HG02610 (cell line): ENCODE results near the gene MINPP1.

Experiments used
- ATAC-seq: cut with Tn5 transposase; IDR thresholded peaks from one replicate; pipeline ENCODE4 v1.9.1; 2021; ENCODE audit warnings: mild to moderate bottlenecking, moderate library complexity; ENCODE audit not compliant: unreplicated experiment

MINPP1 gene

GRCh38 chr10:87518937-87519336, 14.2 kb downstream of the MINPP1 start:
- ATAC-seq, result no peak

- peak; percentile 85 for ATAC-seq
Observed at GRCh38 chr10:87519582-87519981, 14.9 kb downstream of the MINPP1 start.

GRCh38 chr10:87523731-87524130, 19.0 kb downstream of the MINPP1 start:
- ATAC-seq, result no peak

DNA sequence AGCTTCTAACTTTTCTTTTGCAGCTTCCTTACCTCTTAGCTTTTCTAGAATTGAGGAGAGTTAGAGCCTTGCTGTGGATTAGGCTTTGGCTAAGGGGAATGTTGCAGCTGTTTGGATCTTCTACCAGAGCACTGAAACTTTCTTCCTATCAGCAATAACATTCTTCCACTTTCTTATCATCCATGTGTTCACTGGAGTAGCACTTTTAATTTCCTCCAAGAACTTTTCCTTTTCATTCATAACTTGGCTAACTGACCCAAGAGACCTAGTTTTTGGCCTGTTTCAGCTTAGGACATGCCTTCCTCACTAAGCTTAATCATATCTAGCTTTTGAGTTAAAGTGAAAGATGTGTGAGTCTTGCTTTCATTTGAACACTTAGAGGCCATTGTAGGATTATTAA, 19.6 kb downstream of the MINPP1 start:
- no peak for ATAC-seq

DNA sequence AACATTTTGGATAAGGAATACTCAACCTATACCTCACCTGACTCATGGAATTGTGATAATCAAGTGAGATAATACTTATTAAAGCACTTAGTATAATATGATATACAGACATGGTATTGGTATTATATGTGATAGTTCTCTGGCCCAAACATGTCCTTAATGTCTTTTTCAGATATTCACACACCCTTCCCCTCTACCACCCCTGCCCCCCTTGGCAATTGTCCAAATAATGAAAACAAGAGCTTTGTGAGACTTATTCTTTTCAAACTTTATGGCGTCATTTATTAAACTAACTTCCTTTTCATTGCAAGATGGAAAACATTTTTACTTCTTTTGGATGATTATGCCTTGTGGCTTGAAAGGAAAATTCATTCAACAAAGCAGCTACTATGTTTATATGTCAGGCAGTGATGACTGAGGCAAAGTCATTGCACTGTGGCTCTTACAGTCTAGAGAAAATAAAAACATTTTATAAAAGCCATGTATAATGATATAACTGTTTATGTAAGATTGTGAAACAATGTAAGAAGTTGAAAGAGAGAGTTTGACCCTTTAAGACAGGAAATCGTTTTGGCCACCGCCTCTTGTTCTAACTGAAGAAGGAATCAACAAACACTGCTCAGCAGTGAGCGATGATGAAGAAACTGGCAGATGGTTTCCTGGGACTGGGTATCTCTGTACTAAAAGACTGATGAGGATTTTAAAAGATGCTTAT, 27.4 kb downstream of the MINPP1 start:
- no peak for ATAC-seq

GRCh38 chr10:87532696-87533095, 28.0 kb downstream of the MINPP1 start:
- no peak for ATAC-seq

GRCh38 chr10:87534173-87534858, 29.6 kb downstream of the MINPP1 start:
- peak; percentile 49 for ATAC-seq

DNA sequence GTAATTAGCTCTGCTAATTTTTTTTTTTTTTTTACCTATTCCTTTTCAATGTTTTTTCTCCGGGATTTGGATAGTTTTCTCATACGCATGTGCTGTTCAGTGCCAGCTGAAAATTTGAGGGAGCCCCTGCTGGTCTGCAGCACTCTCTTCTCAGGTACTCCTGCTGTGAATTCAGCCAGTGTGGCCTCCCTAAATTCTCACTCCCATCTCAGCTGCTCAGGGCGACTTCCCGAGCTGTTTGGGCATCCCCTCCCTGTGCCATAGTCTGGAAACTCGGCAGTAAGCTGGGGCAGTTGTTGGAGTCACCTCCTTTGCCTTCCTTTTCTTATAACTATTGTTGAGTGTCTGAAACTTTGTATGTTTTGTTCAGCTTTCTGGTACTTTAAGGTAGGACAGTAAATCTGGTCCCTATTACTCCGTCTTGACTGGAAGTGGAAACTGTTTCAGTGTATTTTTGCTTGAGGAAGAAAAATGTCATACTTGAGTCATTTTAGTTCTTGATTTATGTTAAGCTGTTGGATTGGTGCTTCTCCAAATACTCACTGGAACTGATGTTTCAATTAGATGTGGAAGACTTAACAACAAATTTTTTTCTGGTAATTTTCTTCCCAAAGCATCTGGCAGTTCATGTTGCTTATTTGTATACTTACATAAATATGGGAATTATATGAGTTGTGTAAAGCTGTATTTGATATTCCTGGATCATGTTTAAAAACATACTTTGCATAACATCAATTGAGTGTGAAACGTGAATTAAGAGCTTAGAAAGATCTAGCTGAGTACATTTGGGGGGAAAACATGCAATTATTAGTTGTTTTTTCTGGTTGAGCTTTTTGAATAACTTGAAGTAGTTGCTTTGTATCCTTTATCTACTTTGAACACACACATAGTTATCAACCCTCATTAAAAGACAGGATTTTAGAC, 33.7 kb downstream of the MINPP1 start:
- ATAC-seq, result no peak

DNA sequence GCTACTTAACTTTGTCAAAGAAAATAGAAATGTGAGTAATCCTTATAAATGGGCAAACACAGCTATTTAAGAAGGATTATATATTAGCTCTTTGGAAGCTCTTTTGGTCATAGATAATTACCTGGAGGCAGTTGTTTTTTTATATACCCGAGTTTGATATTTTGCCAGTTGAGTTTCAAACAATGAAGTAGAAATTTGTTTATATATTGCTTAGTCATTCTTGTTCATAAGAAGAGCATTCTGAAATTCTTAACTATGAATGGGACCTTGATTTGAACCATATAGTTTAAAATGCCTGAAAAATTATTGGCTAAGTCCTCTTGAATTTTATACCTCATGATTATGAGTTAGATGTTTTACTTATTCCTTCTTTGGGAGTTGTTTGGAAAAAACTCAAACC, 36.4 kb downstream of the MINPP1 start:
- no peak for ATAC-seq

DNA sequence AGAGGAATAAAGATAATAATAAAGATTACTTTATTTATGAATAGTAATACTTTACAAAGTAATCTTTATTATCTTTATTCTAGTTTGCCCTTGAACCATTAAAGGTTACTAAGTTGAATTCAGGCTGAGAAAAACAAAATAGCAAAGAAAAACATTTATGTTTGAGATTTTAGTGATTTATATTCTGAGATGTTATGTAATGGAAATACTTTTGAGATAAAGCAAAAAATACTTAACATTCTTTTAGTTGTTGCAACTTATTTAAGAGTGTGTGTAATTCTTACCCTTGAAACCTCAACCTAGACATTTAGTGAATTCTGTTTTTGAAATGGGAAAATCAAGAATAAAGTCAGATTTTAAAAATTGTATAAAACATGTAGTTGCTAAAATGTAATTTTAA, 40.0 kb downstream of the MINPP1 start:
- no peak for ATAC-seq

- ATAC-seq, result no peak
Observed at GRCh38 chr10:87545783-87546182, 41.1 kb downstream of the MINPP1 start.

DNA sequence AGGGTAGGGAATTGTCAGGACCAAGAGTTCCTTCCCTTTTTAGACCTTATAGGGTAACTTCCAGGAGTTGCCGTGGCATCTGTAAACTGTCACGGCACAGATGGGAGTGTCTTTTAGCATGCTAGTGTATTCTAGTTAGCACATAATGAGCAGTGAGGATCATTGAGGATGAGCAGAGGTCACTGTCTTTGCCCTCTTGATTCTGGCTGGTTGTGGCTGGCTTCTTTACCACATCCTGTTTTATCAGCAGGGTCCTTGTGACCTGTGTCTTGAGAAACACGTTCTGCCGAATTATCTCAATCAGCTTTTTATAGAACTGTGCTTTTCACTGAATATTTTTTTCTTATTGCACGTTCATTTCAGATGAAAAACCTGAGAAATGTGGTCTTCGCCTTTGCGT, 41.5 kb downstream of the MINPP1 start:
- no peak for ATAC-seq

- ATAC-seq, result no peak
Observed at GRCh38 chr10:87546971-87547413, 42.3 kb downstream of the MINPP1 start.

GRCh38 chr10:87547734-87548311, 43.1 kb downstream of the MINPP1 start:
- no peak for ATAC-seq

DNA sequence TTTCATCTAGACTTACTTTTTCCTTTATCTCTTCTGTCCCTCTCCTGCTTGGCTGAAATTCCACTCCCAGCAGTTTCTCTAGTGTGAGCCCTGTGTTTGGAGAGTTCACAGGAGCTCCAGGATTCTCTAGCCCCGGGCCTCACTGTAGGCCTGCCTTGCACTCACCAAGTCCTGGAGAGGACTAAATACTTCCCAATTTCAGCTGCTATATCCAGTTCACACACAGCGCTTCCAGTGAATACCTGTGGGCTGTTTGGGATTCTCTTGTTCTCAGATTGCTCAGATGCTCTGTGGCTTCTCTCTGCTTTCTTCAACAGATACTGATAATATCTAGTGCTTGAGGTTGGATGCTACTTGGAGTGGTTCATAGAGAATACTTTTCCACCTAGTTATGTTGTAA, 46.0 kb downstream of the MINPP1 start:
- ATAC-seq, result no peak

GRCh38 chr10:87551326-87551725, 46.6 kb downstream of the MINPP1 start:
- no peak for ATAC-seq

- no peak for ATAC-seq
Observed at GRCh38 chr10:87552248-87552929, 47.7 kb downstream of the MINPP1 start.

DNA sequence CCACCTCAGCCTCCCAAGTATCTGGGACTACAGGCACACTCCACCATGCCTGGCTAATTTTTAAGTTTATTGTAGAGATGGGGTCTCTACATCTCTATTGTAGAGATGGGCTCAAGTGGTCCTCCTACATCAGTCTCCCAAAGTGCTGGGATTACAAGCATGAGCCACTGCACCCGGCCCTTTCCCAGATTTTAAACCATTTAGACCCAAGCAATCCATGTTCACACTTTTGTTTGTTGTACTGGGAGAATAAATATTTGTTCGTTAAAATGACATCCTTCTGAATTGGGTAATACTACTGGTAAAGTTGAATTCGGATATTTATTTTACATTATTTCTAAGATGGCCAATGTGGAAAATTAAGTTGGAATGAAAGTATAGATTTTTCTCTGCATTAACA, 52.7 kb downstream of the MINPP1 start:
- ATAC-seq, result no peak

DNA sequence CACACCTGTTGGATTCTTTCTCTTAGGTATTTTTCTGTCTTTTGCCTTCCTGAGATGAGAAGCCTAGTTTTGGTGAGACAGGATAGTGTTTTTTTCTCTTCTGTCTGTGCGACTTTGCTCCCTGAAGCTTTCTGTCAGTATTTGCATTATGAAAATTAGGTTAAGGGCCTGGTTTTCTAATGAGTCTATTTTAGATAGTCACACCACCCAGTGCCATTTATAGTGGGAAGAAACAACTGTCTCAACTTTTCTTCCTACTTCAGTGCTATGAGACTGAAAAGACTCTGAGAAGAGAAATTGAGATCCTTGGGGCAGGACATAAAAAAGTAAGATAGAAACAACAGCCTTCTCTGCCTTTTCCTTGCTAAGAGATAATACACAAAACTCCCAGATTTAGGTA, 53.6 kb downstream of the MINPP1 start:
- ATAC-seq, result no peak

- ATAC-seq, result no peak
Observed at GRCh38 chr10:87559392-87559791, 54.7 kb downstream of the MINPP1 start.
